Measurements from ENCODE around the gene KIFAP3. TPM values are rescaled to one million over a fixed set of nuclear protein-coding genes. Genes with fewer than 3 reads are reported as not detected.
A peak's percentile ranks its signal among the peaks of the same experiment; 100 is the strongest.

Gene KIFAP3
- total and polyA plus RNA-seq, 2 donors (not counting 1 experiment from before 2014, with no cell fraction given) = 30.2 to 42.9 TPM

DNA sequence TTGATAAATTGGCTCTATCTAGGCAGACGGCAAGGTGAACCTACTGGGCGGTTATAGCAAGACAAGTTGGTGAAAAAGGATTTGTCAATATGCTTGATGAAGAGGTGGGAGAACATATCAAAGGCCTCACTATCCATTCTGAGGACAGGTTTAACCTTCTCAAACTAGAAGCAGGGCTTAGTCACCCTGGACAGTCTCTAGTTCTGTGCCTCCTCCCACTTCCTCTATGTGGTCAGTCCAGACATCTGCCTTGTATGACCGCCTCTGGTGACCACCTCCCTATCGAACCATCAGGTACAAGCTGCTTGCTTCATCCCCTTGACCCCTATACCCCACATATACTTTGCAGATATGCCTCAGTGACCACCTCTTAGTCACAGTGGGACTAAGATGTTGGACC is 178.5 kb downstream of the KIFAP3 start:
- no peaks in the 10 kb centered on the region for H4K20me1 ChIP-seq (ENCODE audit: control insufficient read depth, extremely low read depth, insufficient read depth, low read length)
- no peak overlapping the region for H3K27ac ChIP-seq (ENCODE audit: insufficient read depth, low read length)
- TF ChIP-seq, protein P1, sequence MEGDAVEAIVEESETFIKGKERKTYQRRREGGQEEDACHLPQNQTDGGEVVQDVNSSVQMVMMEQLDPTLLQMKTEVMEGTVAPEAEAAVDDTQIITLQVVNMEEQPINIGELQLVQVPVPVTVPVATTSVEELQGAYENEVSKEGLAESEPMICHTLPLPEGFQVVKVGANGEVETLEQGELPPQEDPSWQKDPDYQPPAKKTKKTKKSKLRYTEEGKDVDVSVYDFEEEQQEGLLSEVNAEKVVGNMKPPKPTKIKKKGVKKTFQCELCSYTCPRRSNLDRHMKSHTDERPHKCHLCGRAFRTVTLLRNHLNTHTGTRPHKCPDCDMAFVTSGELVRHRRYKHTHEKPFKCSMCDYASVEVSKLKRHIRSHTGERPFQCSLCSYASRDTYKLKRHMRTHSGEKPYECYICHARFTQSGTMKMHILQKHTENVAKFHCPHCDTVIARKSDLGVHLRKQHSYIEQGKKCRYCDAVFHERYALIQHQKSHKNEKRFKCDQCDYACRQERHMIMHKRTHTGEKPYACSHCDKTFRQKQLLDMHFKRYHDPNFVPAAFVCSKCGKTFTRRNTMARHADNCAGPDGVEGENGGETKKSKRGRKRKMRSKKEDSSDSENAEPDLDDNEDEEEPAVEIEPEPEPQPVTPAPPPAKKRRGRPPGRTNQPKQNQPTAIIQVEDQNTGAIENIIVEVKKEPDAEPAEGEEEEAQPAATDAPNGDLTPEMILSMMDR (conservative IDR thresholded peaks at IDR 0.05 in 1 of 2, IDR thresholded peaks at IDR 0.05 in 1 of 2; ENCODE audit: low read depth in 1 of 2, low read length in 2 of 2) = no peak
- no peak for TF ChIP-seq EZH2 (IDR thresholded peaks at IDR 0.05; ENCODE audit: low read length, missing control alignments)
- H3K4me1 ChIP-seq (ENCODE audit: control insufficient read depth, extremely low read depth, insufficient read depth, low read length) = peaks cover 3% of the 10 kb centered on the region
- no peaks in the 10 kb centered on the region for H3K36me3 ChIP-seq (ENCODE audit: control insufficient read depth, insufficient read depth, low read length)
- DNase-seq (ENCODE audit: low read depth in 2 of 2) = no peak
- no peaks in the 10 kb centered on the region for H3K9me3 ChIP-seq (ENCODE audit: control insufficient read depth, insufficient read depth, low read depth, low read length)
- no peak overlapping the region for H3K9ac ChIP-seq (ENCODE audit: insufficient read depth, low read length)
- peaks cover 20% of the 10 kb centered on the region for H3K79me2 ChIP-seq (ENCODE audit: control insufficient read depth, insufficient read depth, low read length)
- H3K4me3 ChIP-seq (replicated peaks in 1 of 4; ENCODE audit: control extremely low read depth in 1 of 4, insufficient read depth in 1 of 4, low read depth in 3 of 4, low read length in 4 of 4) = no peak overlapping the region
- no peak overlapping the region for H3K4me2 ChIP-seq (ENCODE audit: extremely low read depth, insufficient read depth, low read length)
- H2AFZ ChIP-seq (ENCODE audit: low read length) = no peak overlapping the region
- peaks cover 6% of the 10 kb centered on the region for H3K27me3 ChIP-seq (ENCODE audit: control insufficient read depth, insufficient read depth, low read length)

DNA sequence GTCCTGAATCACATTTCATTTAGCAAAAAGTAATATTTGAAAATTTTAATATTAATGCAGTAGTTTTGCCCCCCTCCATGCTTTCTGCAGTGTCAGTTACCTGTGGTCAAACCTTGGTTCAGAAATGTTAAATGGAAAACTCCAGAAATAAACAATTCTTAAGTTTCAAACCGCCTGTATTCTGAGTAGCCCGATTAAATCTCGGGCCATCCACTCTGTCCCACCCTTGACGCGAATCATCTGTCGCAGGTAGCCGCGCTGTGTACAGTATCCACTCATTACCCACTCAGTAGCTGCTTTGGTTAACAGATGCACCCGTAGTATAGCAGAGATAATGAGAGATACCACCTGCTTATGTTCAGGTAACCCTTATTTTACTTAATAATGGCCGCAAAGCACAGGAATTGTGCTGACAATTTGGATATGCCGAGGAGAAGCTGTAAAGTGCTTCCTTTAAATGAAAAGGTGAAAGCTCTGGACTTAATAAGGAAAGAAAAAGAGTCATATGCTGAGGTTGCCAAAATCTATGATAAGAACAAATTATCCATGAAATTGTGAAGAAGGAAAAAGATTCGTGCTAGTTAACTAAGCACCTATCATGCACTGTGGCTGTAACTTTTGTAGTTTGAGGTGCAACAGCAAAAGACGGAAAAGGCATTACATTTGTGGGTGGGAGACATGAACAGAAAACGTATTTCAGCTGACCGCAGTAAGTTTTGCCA is 179.9 kb downstream of the KIFAP3 start:
- Histone ChIP-seq H3K4me2 (ENCODE audit: extremely low read depth, insufficient read depth, low read length) (peak overlapping the region; percentile 90), H4K20me1 (ENCODE audit: control insufficient read depth, extremely low read depth, insufficient read depth, low read length) (no peaks in the 10 kb centered on the region), H3K9ac (ENCODE audit: insufficient read depth, low read length) (peak overlapping the region; percentile 26), H3K79me2 (ENCODE audit: control insufficient read depth, insufficient read depth, low read length) (peaks cover 31% of the 10 kb centered on the region), H3K27ac (ENCODE audit: insufficient read depth, low read length) (peak overlapping the region; percentile 100), H2AFZ (ENCODE audit: low read length) (peak overlapping the region; percentile 87), H3K27me3 (ENCODE audit: control insufficient read depth, insufficient read depth, low read length) (peaks cover 4% of the 10 kb centered on the region), H3K4me1 (ENCODE audit: control insufficient read depth, extremely low read depth, insufficient read depth, low read length) (peaks cover 3% of the 10 kb centered on the region), H3K9me3 (ENCODE audit: control insufficient read depth, insufficient read depth, low read depth, low read length) (no peaks in the 10 kb centered on the region), H3K4me3 (replicated peaks in 1 of 4; ENCODE audit: control extremely low read depth in 1 of 4, insufficient read depth in 1 of 4, low read depth in 3 of 4, low read length in 4 of 4) (peak overlapping the region; percentile 57 to 90 (median 81)), H3K36me3 (ENCODE audit: control insufficient read depth, insufficient read depth, low read length) (no peaks in the 10 kb centered on the region)
- DNase-seq (ENCODE audit: low read depth in 2 of 2) = no peak
- TF ChIP-seq, protein P1 (conservative IDR thresholded peaks at IDR 0.05 in 1 of 2, IDR thresholded peaks at IDR 0.05 in 1 of 2; ENCODE audit: low read depth in 1 of 2, low read length in 2 of 2) = no peak
- no peak for TF ChIP-seq EZH2 (IDR thresholded peaks at IDR 0.05; ENCODE audit: low read length, missing control alignments)

DNA sequence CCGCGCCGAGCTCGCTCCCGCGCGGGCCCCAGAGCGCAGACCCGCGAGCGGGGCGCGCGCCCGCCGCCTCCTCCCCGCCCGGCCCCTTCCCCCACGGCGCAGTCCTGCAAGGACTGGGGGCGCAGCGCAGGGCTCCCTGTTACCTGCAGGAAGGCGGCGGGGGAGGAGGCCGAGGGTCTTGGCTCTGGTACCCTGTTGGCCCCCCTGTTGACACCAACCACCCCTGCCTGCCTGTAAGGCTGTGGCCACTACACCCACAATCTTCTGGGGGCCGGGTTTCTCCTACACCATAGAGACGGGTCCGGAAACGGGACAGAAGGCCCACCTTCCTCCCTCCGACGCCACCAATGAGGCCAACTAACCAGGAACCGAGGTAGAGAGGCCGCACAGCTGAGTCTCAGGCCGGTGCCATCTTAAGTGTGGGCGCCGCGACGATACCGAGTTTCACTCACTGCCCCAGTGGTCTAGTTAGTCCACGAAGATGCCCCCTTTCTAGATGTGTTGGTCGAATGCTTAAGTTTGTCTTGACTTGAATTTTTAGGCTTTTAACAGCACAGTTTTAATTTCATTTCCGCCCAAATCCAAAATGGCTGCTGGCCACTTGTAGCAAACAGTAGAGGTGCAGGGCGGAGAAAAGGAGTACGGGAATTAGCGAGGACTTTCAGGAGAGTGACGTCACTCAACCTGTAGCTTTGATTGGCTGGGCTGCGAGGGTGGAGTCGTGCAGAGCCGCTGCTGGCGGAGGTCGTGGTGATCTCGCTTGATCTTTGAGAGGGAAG is 180.7 kb downstream of the KIFAP3 start, which contains the start of gene SCYL3:
TSS of gene SCYL3 (minus strand) at position 252 of the 779 bp plus-strand sequence. CDS start 5,056 bp downstream, outside the sequence.
- H4K20me1 ChIP-seq (ENCODE audit: control insufficient read depth, extremely low read depth, insufficient read depth, low read length) = no peaks in the 10 kb centered on the region
- H3K9me3 ChIP-seq (ENCODE audit: control insufficient read depth, insufficient read depth, low read depth, low read length) = no peaks in the 10 kb centered on the region
- no peak for TF ChIP-seq EZH2 (IDR thresholded peaks at IDR 0.05; ENCODE audit: low read length, missing control alignments)
- TF ChIP-seq, protein P1 (conservative IDR thresholded peaks at IDR 0.05 in 1 of 2, IDR thresholded peaks at IDR 0.05 in 1 of 2; ENCODE audit: low read depth in 1 of 2, low read length in 2 of 2) = no peak
- H3K27me3 ChIP-seq (ENCODE audit: control insufficient read depth, insufficient read depth, low read length) = peaks cover 2% of the 10 kb centered on the region
- H3K4me3 ChIP-seq (replicated peaks in 1 of 4; ENCODE audit: control extremely low read depth in 1 of 4, insufficient read depth in 1 of 4, low read depth in 3 of 4, low read length in 4 of 4) = peak within 1 kb of the TSS; percentile 57 to 90 (median 87)
- peak within 1 kb of the TSS; percentile 90 for H3K4me2 ChIP-seq (ENCODE audit: extremely low read depth, insufficient read depth, low read length)
- peaks cover 35% of the 10 kb centered on the region for H3K79me2 ChIP-seq (ENCODE audit: control insufficient read depth, insufficient read depth, low read length)
- peak; percentile 98 to 99 for DNase-seq (ENCODE audit: low read depth in 2 of 2)
- peak within 1 kb of the TSS; percentile 100 for H3K27ac ChIP-seq (ENCODE audit: insufficient read depth, low read length)
- no peaks in the 10 kb centered on the region for H3K36me3 ChIP-seq (ENCODE audit: control insufficient read depth, insufficient read depth, low read length)
- peak within 1 kb of the TSS; percentile 97 for H3K9ac ChIP-seq (ENCODE audit: insufficient read depth, low read length)
- peak within 1 kb of the TSS; percentile 87 for H2AFZ ChIP-seq (ENCODE audit: low read length)
- H3K4me1 ChIP-seq (ENCODE audit: control insufficient read depth, extremely low read depth, insufficient read depth, low read length) = peaks cover 3% of the 10 kb centered on the region
